Measurements from ENCODE around the gene NSD2. TPM values are rescaled to one million over a fixed set of nuclear protein-coding genes. Genes with fewer than 3 reads are reported as not detected.

NSD2 gene
- total and polyA plus RNA-seq, 2 experiments from 2014 or later: 25.7 to 30.8 TPM

- Histone ChIP-seq H3K27ac (no peak overlapping the region), H3K79me2 (peaks cover 50% of the 10 kb centered on the region), H3K4me3 (no peak overlapping the region), H2AFZ (no peak overlapping the region), H3K36me3 (replicated peaks; ENCODE audit: insufficient read depth, low read depth) (no peaks in the 10 kb centered on the region), H3K4me1 (ENCODE audit: insufficient read depth) (no peaks in the 10 kb centered on the region), H3K4me2 (no peak overlapping the region), H3K9me2 (replicated peaks; ENCODE audit: insufficient read depth) (no peaks in the 10 kb centered on the region), H3K9me3 (ENCODE audit: low read depth) (no peaks in the 10 kb centered on the region), H3K27me3 (no peaks in the 10 kb centered on the region), H4K20me1 (ENCODE audit: insufficient read depth, poor library complexity, severe bottlenecking) (peaks cover 20% of the 10 kb centered on the region)
- 96% methylated on average over 33 of the region's 33 CpGs for WGBS (ENCODE audit: low lambda C conversion rate, missing lambda C conversion rate)
- DNase-seq (ENCODE audit: low spot score): no peak
- TF ChIP-seq EZH2 (IDR thresholded peaks at IDR 0.05; ENCODE audit: borderline replicate concordance): no peak
- TF ChIP-seq CTCF (IDR thresholded peaks at IDR 0.05; ENCODE audit: poor library complexity): no peak
- no peak for TF ChIP-seq EZH2phosphoT487 (IDR thresholded peaks at IDR 0.05; ENCODE audit: low read depth, severe bottlenecking, unreplicated experiment)
Observed at GRCh38 chr4:1989533-1990347, 118.5 kb downstream of the NSD2 start.

DNA sequence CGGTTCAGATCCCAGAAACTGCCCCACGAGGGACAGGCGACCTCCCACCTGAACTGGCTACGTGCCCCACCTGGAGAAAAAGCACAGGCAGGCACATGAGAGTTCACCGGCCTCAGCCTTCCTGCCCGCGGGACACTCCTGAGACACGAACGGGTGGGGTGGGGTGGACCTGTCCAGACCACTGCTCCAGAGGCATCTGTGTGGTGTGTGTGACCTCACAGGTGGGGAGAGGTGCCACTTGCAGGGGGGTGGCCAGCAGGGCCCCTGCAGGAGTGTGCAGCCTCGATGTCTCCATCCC lies 119.1 kb downstream of the NSD2 start:
- Histone ChIP-seq H3K79me2 (peaks cover 55% of the 10 kb centered on the region), H4K20me1 (ENCODE audit: insufficient read depth, poor library complexity, severe bottlenecking) (peaks cover 24% of the 10 kb centered on the region), H3K27ac (no peak overlapping the region), H3K4me3 (no peak overlapping the region), H3K4me1 (ENCODE audit: insufficient read depth) (no peaks in the 10 kb centered on the region), H3K9me3 (ENCODE audit: low read depth) (no peaks in the 10 kb centered on the region), H3K36me3 (replicated peaks; ENCODE audit: insufficient read depth, low read depth) (no peaks in the 10 kb centered on the region), H3K4me2 (no peak overlapping the region), H3K27me3 (no peaks in the 10 kb centered on the region), H2AFZ (no peak overlapping the region), H3K9me2 (replicated peaks; ENCODE audit: insufficient read depth) (no peaks in the 10 kb centered on the region)
- 93% methylated on average over 10 of the region's 10 CpGs for WGBS (ENCODE audit: low lambda C conversion rate, missing lambda C conversion rate)
- TF ChIP-seq EZH2phosphoT487 (IDR thresholded peaks at IDR 0.05; ENCODE audit: low read depth, severe bottlenecking, unreplicated experiment) (no peak), EZH2 (IDR thresholded peaks at IDR 0.05; ENCODE audit: borderline replicate concordance) (no peak), CTCF (IDR thresholded peaks at IDR 0.05; ENCODE audit: poor library complexity) (no peak)
- DNase-seq (ENCODE audit: low spot score): no peak

GRCh38 chr4:1990676-1991075 lies 119.5 kb downstream of the NSD2 start:
- 96% methylated on average over 5 of the region's 5 CpGs for WGBS (ENCODE audit: low lambda C conversion rate, missing lambda C conversion rate)
- Histone ChIP-seq H3K27ac (no peak overlapping the region), H3K9me2 (replicated peaks; ENCODE audit: insufficient read depth) (no peaks in the 10 kb centered on the region), H3K79me2 (peaks cover 59% of the 10 kb centered on the region), H3K4me3 (no peak overlapping the region), H2AFZ (no peak overlapping the region), H3K36me3 (replicated peaks; ENCODE audit: insufficient read depth, low read depth) (no peaks in the 10 kb centered on the region), H3K4me2 (no peak overlapping the region), H3K9me3 (ENCODE audit: low read depth) (no peaks in the 10 kb centered on the region), H3K4me1 (ENCODE audit: insufficient read depth) (no peaks in the 10 kb centered on the region), H4K20me1 (ENCODE audit: insufficient read depth, poor library complexity, severe bottlenecking) (peaks cover 27% of the 10 kb centered on the region), H3K27me3 (no peaks in the 10 kb centered on the region)
- TF ChIP-seq CTCF (IDR thresholded peaks at IDR 0.05; ENCODE audit: poor library complexity) (no peak), EZH2phosphoT487 (IDR thresholded peaks at IDR 0.05; ENCODE audit: low read depth, severe bottlenecking, unreplicated experiment) (no peak), EZH2 (IDR thresholded peaks at IDR 0.05; ENCODE audit: borderline replicate concordance) (no peak)
- no peak for DNase-seq (ENCODE audit: low spot score)
